ENCODE results near the gene ZSCAN26. TPM values are rescaled to one million over a fixed set of nuclear protein-coding genes. Genes with fewer than 3 reads are reported as not detected.

The ZSCAN26 gene
- polyA plus RNA-seq, 1 donor from 2014 or later: 91.2 TPM

DNA sequence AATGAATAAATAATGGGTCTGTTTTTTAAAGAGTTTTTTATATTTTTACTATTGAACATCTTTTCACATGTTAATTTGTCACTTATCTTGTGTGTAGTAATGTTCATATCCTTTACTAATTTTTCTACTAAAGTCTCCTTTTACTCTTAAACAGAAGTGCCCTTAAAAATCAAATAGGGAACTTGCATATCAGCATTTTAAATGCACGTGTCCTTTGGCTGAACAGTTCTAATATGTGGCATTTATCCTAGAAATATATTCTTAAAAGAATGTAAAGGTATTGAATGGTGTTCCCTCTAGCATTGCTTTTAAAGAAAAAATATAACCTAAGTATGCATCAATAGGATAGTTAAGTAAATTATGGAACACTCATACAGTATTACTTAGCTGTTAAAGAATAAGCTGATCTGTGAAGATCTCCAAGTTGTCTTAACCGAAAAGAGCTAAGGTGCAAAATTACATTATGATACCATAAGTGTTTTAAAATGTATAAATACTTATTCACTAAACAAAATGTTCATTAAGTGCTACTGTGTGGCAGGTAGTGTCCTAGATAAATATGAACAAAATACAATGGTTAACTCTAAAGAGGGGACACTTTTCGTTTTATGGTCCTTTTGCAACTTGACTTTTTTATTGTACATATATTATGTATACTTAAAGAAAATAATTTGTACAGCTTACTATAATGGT lies 13.8 kb downstream of the ZSCAN26 start:
- TF ChIP-seq POLR2AphosphoS5 (IDR thresholded peaks at IDR 0.05) (no peak), EP300 (conservative IDR thresholded peaks at IDR 0.05; ENCODE audit: poor library complexity, severe bottlenecking) (no peak), RAD21 (conservative IDR thresholded peaks at IDR 0.05) (no peak), SMC3 (conservative IDR thresholded peaks at IDR 0.05; ENCODE audit: poor library complexity) (no peak), EZH2 (IDR thresholded peaks at IDR 0.05; ENCODE audit: borderline replicate concordance, insufficient read depth, low read length, poor library complexity, severe bottlenecking) (no peak), MXI1 (conservative IDR thresholded peaks at IDR 0.05; ENCODE audit: poor library complexity, severe bottlenecking) (no peak), TAF1 (IDR thresholded peaks at IDR 0.05; ENCODE audit: low read depth) (no peak)
- TF ChIP-seq, protein P1, sequence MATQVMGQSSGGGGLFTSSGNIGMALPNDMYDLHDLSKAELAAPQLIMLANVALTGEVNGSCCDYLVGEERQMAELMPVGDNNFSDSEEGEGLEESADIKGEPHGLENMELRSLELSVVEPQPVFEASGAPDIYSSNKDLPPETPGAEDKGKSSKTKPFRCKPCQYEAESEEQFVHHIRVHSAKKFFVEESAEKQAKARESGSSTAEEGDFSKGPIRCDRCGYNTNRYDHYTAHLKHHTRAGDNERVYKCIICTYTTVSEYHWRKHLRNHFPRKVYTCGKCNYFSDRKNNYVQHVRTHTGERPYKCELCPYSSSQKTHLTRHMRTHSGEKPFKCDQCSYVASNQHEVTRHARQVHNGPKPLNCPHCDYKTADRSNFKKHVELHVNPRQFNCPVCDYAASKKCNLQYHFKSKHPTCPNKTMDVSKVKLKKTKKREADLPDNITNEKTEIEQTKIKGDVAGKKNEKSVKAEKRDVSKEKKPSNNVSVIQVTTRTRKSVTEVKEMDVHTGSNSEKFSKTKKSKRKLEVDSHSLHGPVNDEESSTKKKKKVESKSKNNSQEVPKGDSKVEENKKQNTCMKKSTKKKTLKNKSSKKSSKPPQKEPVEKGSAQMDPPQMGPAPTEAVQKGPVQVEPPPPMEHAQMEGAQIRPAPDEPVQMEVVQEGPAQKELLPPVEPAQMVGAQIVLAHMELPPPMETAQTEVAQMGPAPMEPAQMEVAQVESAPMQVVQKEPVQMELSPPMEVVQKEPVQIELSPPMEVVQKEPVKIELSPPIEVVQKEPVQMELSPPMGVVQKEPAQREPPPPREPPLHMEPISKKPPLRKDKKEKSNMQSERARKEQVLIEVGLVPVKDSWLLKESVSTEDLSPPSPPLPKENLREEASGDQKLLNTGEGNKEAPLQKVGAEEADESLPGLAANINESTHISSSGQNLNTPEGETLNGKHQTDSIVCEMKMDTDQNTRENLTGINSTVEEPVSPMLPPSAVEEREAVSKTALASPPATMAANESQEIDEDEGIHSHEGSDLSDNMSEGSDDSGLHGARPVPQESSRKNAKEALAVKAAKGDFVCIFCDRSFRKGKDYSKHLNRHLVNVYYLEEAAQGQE (IDR thresholded peaks at IDR 0.05; ENCODE audit: borderline replicate concordance): no peak
- TF ChIP-seq, protein P2, sequence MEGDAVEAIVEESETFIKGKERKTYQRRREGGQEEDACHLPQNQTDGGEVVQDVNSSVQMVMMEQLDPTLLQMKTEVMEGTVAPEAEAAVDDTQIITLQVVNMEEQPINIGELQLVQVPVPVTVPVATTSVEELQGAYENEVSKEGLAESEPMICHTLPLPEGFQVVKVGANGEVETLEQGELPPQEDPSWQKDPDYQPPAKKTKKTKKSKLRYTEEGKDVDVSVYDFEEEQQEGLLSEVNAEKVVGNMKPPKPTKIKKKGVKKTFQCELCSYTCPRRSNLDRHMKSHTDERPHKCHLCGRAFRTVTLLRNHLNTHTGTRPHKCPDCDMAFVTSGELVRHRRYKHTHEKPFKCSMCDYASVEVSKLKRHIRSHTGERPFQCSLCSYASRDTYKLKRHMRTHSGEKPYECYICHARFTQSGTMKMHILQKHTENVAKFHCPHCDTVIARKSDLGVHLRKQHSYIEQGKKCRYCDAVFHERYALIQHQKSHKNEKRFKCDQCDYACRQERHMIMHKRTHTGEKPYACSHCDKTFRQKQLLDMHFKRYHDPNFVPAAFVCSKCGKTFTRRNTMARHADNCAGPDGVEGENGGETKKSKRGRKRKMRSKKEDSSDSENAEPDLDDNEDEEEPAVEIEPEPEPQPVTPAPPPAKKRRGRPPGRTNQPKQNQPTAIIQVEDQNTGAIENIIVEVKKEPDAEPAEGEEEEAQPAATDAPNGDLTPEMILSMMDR (IDR thresholded peaks at IDR 0.05; ENCODE audit: poor library complexity, severe bottlenecking): no peak
- Histone ChIP-seq H3K36me3 (ENCODE audit: insufficient read depth, low read length) (peaks cover 12% of the 10 kb centered on the region), H3K27me3 (ENCODE audit: insufficient read depth, low read depth, low read length) (no peaks in the 10 kb centered on the region), H3K27ac (ENCODE audit: low read length) (peak overlapping the region; percentile 71), H3K4me2 (ENCODE audit: low read length) (peak overlapping the region; percentile 42), H3K9ac (ENCODE audit: low read length) (peak overlapping the region; percentile 79), H3K9me2 (ENCODE audit: insufficient read depth, low read length) (no peaks in the 10 kb centered on the region), H2AFZ (ENCODE audit: low read depth, low read length) (peak overlapping the region; percentile 52), H3K4me3 (ENCODE audit: low read length) (peak overlapping the region; percentile 88), H3K9me3 (ENCODE audit: low read length) (no peaks in the 10 kb centered on the region), H3F3A (ENCODE audit: insufficient read depth, low read length, poor library complexity, severe bottlenecking) (peaks cover 4% of the 10 kb centered on the region), H4K20me1 (ENCODE audit: insufficient read depth) (no peaks in the 10 kb centered on the region), H3K79me2 (replicated peaks; ENCODE audit: insufficient read depth, low read length) (peaks cover 32% of the 10 kb centered on the region)

DNA sequence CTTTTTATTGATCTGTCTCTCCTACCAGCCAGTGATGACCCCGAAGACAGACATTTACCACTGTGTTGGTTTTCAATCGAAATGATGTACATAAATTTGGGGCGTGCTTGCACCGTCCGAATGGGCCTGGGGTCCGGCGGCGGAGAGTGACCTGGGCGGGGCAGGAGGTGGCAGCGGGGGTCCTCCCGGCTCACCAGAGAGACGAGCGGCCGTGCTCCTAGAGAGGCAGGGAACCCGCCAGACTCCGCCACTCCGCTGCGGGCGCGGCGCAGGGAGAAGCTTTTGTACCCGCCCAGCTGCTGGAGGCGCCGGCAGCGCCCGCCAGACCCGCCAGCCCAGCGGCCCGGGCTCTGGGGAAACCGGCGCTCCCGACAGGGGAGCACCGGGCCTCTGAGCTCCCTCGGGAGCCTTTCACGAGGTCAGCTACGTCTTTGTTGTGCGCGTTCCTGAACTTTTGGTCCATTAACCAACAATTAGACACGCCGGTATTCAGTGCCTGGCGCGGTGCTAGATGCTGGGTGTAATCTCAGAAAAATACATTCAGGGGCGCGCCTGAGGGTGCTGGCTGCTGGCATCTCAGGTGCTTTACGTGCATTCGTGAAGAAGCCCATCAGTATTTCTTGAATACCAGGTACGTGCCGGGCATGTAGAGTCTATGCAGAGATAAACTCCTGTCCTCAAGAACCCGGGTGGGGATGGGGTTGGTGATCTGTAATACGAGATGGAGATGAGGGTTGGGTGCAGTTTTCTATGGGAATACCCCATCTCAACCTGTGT lies 14.5 kb downstream of the ZSCAN26 start, which contains the start of gene PGBD1:
Gene PGBD1 (plus strand): TSS at position 285 of the 777 bp plus-strand sequence. CDS start 2,242 bp downstream, outside the sequence.
- peak within 1 kb of the TSS; percentile 91 for H3K4me2 ChIP-seq (ENCODE audit: low read length)
- peak; percentile 47 for TF ChIP-seq TAF1 (IDR thresholded peaks at IDR 0.05; ENCODE audit: low read depth)
- peak; percentile 74 for TF ChIP-seq MXI1 (conservative IDR thresholded peaks at IDR 0.05; ENCODE audit: poor library complexity, severe bottlenecking)
- TF ChIP-seq, protein P1 (IDR thresholded peaks at IDR 0.05; ENCODE audit: borderline replicate concordance): peak; percentile 53
- no peak for TF ChIP-seq EZH2 (IDR thresholded peaks at IDR 0.05; ENCODE audit: borderline replicate concordance, insufficient read depth, low read length, poor library complexity, severe bottlenecking)
- TF ChIP-seq, protein P2 (IDR thresholded peaks at IDR 0.05; ENCODE audit: poor library complexity, severe bottlenecking): peak; percentile 37
- TF ChIP-seq EP300 (conservative IDR thresholded peaks at IDR 0.05; ENCODE audit: poor library complexity, severe bottlenecking): no peak
- TF ChIP-seq RAD21 (conservative IDR thresholded peaks at IDR 0.05): peak; percentile 41
- TF ChIP-seq POLR2AphosphoS5 (IDR thresholded peaks at IDR 0.05): peak; percentile 47
- peak; percentile 49 for TF ChIP-seq SMC3 (conservative IDR thresholded peaks at IDR 0.05; ENCODE audit: poor library complexity)
- H3K9me2 ChIP-seq (ENCODE audit: insufficient read depth, low read length): no peaks in the 10 kb centered on the region
- no peaks in the 10 kb centered on the region for H3K9me3 ChIP-seq (ENCODE audit: low read length)
- H4K20me1 ChIP-seq (ENCODE audit: insufficient read depth): no peaks in the 10 kb centered on the region
- peaks cover 12% of the 10 kb centered on the region for H3K36me3 ChIP-seq (ENCODE audit: insufficient read depth, low read length)
- H3K79me2 ChIP-seq (replicated peaks; ENCODE audit: insufficient read depth, low read length): peaks cover 32% of the 10 kb centered on the region
- peak within 1 kb of the TSS; percentile 75 for H2AFZ ChIP-seq (ENCODE audit: low read depth, low read length)
- H3K9ac ChIP-seq (ENCODE audit: low read length): peak within 1 kb of the TSS; percentile 79
- peak within 1 kb of the TSS; percentile 88 for H3K4me3 ChIP-seq (ENCODE audit: low read length)
- H3K27ac ChIP-seq (ENCODE audit: low read length): peak within 1 kb of the TSS; percentile 71
- H3K27me3 ChIP-seq (ENCODE audit: insufficient read depth, low read depth, low read length): no peaks in the 10 kb centered on the region
- peaks cover 4% of the 10 kb centered on the region for H3F3A ChIP-seq (ENCODE audit: insufficient read depth, low read length, poor library complexity, severe bottlenecking)
